GM12878 (cell line): Measurements from ENCODE around the gene CACNA1A. TPM values are rescaled to one million over a fixed set of nuclear protein-coding genes. Genes with fewer than 3 reads are reported as not detected.
A peak's percentile ranks its signal among the peaks of the same experiment; 100 is the strongest.

Source experiments
- ATAC-seq: fragments of 200-7000 bp; cut with Tn5 transposase; 3 replicates; pipeline ENCODE4 v1.9.1; 2020; ENCODE audit warnings: mild to moderate bottlenecking, moderate library complexity
- BruUV-seq: library from RNA; stranded (reverse); fragments of 400-500 nt; replicated peaks from 2 replicates; lab custom pipeline; 2021; lab: Mats Ljungman, UMichigan
- CTCF ChIA-PET: fragments of 300-600 bp; sonication (Branson Sonifier 250); formaldehyde crosslinking; extraction: SDS; loops from one replicate; lab custom pipeline; 2021; ENCODE audit warnings: inconsistent platforms; lab: Yijun Ruan, JAX
- POLR2A ChIA-PET: fragments of 350-600 bp; formaldehyde crosslinking; extraction: SDS; loops from one replicate; lab custom pipeline; 2021; ENCODE audit warnings: inconsistent platforms; lab: Charles Lee
- RAD21 ChIA-PET: fragments of 300-600 bp; sonication (Branson Sonifier 250); formaldehyde crosslinking; loops from one replicate; lab custom pipeline; 2023; ENCODE audit warnings: antibody characterized with exemption; ENCODE audit not compliant: unreplicated experiment; lab: Charles Lee
- SMC1A ChIA-PET: fragments of 300-600 bp; sonication (Branson Sonifier 250); formaldehyde crosslinking; loops from one replicate; lab custom pipeline; 2023; ENCODE audit not compliant: unreplicated experiment, uncharacterized antibody; lab: Charles Lee
- DNase-seq: peaks from one replicate; pipeline ENCODE4 v3.0.0-alpha.2; 2011; ENCODE audit warnings: low read depth, low spot score
- FAIRE-seq: peaks from 3 replicates; lab custom pipeline; 2011; peaks lifted over from hg19 to GRCh38; lab: Jason Lieb, UNC
- H2AFZ ChIP-seq: 2 replicates; pipeline ENCODE4 v1.6.0; 2011; ENCODE audit warnings: low read depth, low read length, control low read depth; ENCODE audit not compliant: control insufficient read depth
- H3K27ac ChIP-seq: 2 replicates; pipeline ENCODE4 v1.5.1; 2011; ENCODE audit warnings: control low read depth; ENCODE audit not compliant: control insufficient read depth, insufficient read depth
- H3K27me3 ChIP-seq, 2 experiments: replicated peaks in 1 of 2; 2 replicates each; pipeline versions ENCODE4 v1.6.0 to v1.6.1; 2011; ENCODE audit warnings: low read length in 1 of 2; ENCODE audit not compliant: control insufficient read depth in 2 of 2, insufficient read depth in 2 of 2
- H3K36me3 ChIP-seq, 2 experiments: 2 replicates each; pipeline ENCODE4 v1.5.1; 2011; ENCODE audit warnings: low read length in 1 of 2; ENCODE audit not compliant: control insufficient read depth in 2 of 2, insufficient read depth in 2 of 2
- H3K4me1 ChIP-seq: 2 replicates; pipeline ENCODE4 v1.6.1; 2011; ENCODE audit warnings: mild to moderate bottlenecking, low read length, moderate library complexity, mixed read lengths; ENCODE audit not compliant: control insufficient read depth, insufficient read depth
- H3K4me2 ChIP-seq: 2 replicates; pipeline ENCODE4 v1.6.0; 2011; ENCODE audit warnings: control low read depth; ENCODE audit not compliant: control insufficient read depth, insufficient read depth
- H3K4me3 ChIP-seq: fragments of 200-600 bp; sonication (generic); 2 replicates; pipeline ENCODE4 v1.5.1; 2016
- H3K79me2 ChIP-seq: 2 replicates; pipeline ENCODE4 v1.6.0; 2011; ENCODE audit warnings: low read length; ENCODE audit not compliant: control insufficient read depth, insufficient read depth
- H3K9ac ChIP-seq: 2 replicates; pipeline ENCODE4 v1.8.0; 2011; ENCODE audit warnings: low read length, control low read depth, mixed read lengths; ENCODE audit not compliant: control insufficient read depth, insufficient read depth
- H3K9me3 ChIP-seq: replicated peaks from 3 replicates; pipeline ENCODE4 v1.5.1; 2011; ENCODE audit warnings: mild to moderate bottlenecking, low read length; ENCODE audit not compliant: control insufficient read depth, insufficient read depth
- H4K20me1 ChIP-seq: 2 replicates; pipeline ENCODE4 v1.6.0; 2011; ENCODE audit not compliant: control insufficient read depth, insufficient read depth
- BACH1 ChIP-seq: fragments of 450-650 bp; IDR thresholded peaks from 2 replicates; pipeline ENCODE4 v1.6.1; 2017; ENCODE audit warnings: mild to moderate bottlenecking, borderline replicate concordance
- BCL11A ChIP-seq: IDR thresholded peaks from 2 replicates; pipeline ENCODE4 v1.6.1; 2011; ENCODE audit warnings: low read depth, low read length
- NFXL1 ChIP-seq: fragments of 450-650 bp; IDR thresholded peaks from 2 replicates; pipeline ENCODE4 v1.6.1; 2017; ENCODE audit warnings: antibody characterized with exemption, mild to moderate bottlenecking, borderline replicate concordance
- NKRF ChIP-seq: fragments of 450-650 bp; conservative IDR thresholded peaks from 2 replicates; pipeline ENCODE4 v1.6.1; 2017; ENCODE audit warnings: mild to moderate bottlenecking, moderate library complexity
- POLR2AphosphoS5 ChIP-seq: IDR thresholded peaks from 2 replicates; pipeline ENCODE4 v1.6.1; 2011; ENCODE audit warnings: mild to moderate bottlenecking, low read length, inconsistent platforms
- RELA ChIP-seq: fragments of 450-650 bp; IDR thresholded peaks from 2 replicates; pipeline ENCODE4 v1.8.0; 2014; ENCODE audit warnings: borderline replicate concordance; ENCODE audit not compliant: partially characterized antibody
- SIX5 ChIP-seq: IDR thresholded peaks from 2 replicates; pipeline ENCODE4 v1.6.1; 2011; ENCODE audit warnings: mild to moderate bottlenecking, low read depth, low read length, moderate library complexity; ENCODE audit not compliant: severe bottlenecking
- TAF1 ChIP-seq: IDR thresholded peaks from 2 replicates; pipeline ENCODE4 v1.6.1; 2011; ENCODE audit warnings: mild to moderate bottlenecking, low read depth, low read length, borderline replicate concordance
- YY1 ChIP-seq: IDR thresholded peaks from 2 replicates; pipeline ENCODE4 v1.6.1; 2011; ENCODE audit warnings: low read depth, mild to moderate bottlenecking, low read length
- WGBS: methylation state at CpG from one replicate; pipeline ENCODE4 v1.1.6; 2016; ENCODE audit warnings: low lambda C conversion rate; ENCODE audit not compliant: insufficient replicate concordance, insufficient coverage; ENCODE audit errors: missing lambda C conversion rate; 5-methylcytosine and 5-hydroxymethylcytosine counted together
- in situ Hi-C: fragments of 300-500 bp; cut with MboI; formaldehyde crosslinking; loops from 9 replicates; pipeline ENCODE4 v1.14.3; 2018; ENCODE audit warnings: mixed read lengths
- intact Hi-C: fragments of 100-400 bp; cut with micrococcal nuclease; formaldehyde crosslinking; loops from one replicate; pipeline ENCODE4 v1.14.2; 2022; ENCODE audit not compliant: unreplicated experiment
- polyA plus RNA-seq, 11 experiments: library from polyadenylated mRNA; depleted of rRNA in 4 of 11; unstranded in 6 of 11; stranded (reverse) in 5 of 11; fragments of >200 nt; fragmentation: Nextera tagmentation in 4 of 11; fragmentation: Illumina TruSeq in 1 of 11; extraction: Ambion mirVana in 4 of 11; extraction: Trizol in 1 of 11; gene quantifications; 1 replicate in 1 of 11; 2 replicates in 10 of 11; pipeline versions ENCODE4 v1.2.1 to v1.2.3, GENCODE V29; 2011 to 2016; ENCODE audit warnings: inconsistent platforms in 2 of 11, missing spikeins in 2 of 11, low read depth in 1 of 11
- total RNA-seq, 4 experiments: library from RNA; depleted of rRNA in 3 of 4; stranded (reverse); fragments of >200 nt in 3 of 4; fragmentation: Illumina TruSeq in 1 of 4; extraction: Trizol in 1 of 4; gene quantifications; 2 replicates each; pipeline versions ENCODE4 v1.2.1 to v1.2.3, GENCODE V29; 2013 to 2021
- TF ChIP-seq, protein P1 (sequence below): IDR thresholded peaks from 2 replicates; pipeline ENCODE4 v1.6.1; 2011; ENCODE audit warnings: borderline replicate concordance, low read depth, mild to moderate bottlenecking, moderate library complexity, mixed read lengths, low read length; ENCODE audit not compliant: insufficient read depth; ENCODE audit errors: extremely low read length
- TF ChIP-seq, protein P2 (sequence below): IDR thresholded peaks from 2 replicates; pipeline ENCODE4 v1.6.1; 2011; ENCODE audit warnings: low read depth, mild to moderate bottlenecking, low read length, moderate library complexity, borderline replicate concordance; ENCODE audit errors: extremely low read depth

The CACNA1A gene
- total and polyA plus RNA-seq, 10 of the 15 experiments (the other 5 are each of a cell fraction or from before 2014, with no cell fraction given), result 1.1 to 4.4 (median 2.5) TPM

DNA sequence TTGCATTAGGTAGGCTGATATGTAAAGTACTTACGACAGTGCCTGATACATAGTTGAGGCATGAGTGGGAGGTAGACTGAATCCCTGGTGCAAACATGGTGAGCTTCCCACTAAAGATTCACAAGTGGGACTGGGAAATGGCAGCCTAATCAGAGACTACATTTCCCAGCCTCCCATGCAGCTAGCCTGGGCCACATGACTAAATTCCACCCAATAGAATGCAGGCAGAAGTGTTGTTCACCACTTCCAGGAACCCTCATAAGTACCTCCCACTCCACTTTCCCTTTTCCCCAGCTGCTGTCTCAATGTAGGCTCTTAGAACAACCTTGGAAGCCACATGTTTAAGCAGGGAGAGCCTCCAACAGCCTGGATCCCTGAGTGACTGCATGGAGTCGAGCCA, 104.9 kb downstream of the CACNA1A start:
- no peak overlapping the region for H3K4me2 ChIP-seq
- no peak overlapping the region for H3K9ac ChIP-seq
- SMC1A ChIA-PET, result no interaction called here
- intact Hi-C loops (no loop called here), in situ Hi-C loops (no loop called here)
- DNase-seq, result no peak
- no peak overlapping the region for H2AFZ ChIP-seq
- no peaks in the 10 kb centered on the region for H4K20me1 ChIP-seq
- POLR2A ChIA-PET, result no interaction called here
- CTCF ChIA-PET, result no interaction called here
- 21% methylated on average over 2 of the region's 2 CpGs for WGBS
- H3K79me2 ChIP-seq, result no peaks in the 10 kb centered on the region
- no peaks in the 10 kb centered on the region for H3K4me1 ChIP-seq
- H3K36me3 ChIP-seq, result no peaks in the 10 kb centered on the region
- H3K27ac ChIP-seq, result no peak overlapping the region
- RAD21 ChIA-PET, result no interaction called here
- no peaks in the 10 kb centered on the region for H3K9me3 ChIP-seq
- H3K27me3 ChIP-seq, result no peaks in the 10 kb centered on the region
- no peak for ATAC-seq
- no peak for FAIRE-seq
- TF ChIP-seq BCL11A (no peak), NFXL1 (no peak), SIX5 (peak; percentile 60), POLR2AphosphoS5 (no peak), NKRF (no peak), RELA (no peak), YY1 (peak; percentile 73), BACH1 (no peak), TAF1 (no peak)
- TF ChIP-seq, protein P1, sequence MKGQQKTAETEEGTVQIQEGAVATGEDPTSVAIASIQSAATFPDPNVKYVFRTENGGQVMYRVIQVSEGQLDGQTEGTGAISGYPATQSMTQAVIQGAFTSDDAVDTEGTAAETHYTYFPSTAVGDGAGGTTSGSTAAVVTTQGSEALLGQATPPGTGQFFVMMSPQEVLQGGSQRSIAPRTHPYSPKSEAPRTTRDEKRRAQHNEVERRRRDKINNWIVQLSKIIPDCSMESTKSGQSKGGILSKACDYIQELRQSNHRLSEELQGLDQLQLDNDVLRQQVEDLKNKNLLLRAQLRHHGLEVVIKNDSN, result peak; percentile 58
- TF ChIP-seq, protein P2, sequence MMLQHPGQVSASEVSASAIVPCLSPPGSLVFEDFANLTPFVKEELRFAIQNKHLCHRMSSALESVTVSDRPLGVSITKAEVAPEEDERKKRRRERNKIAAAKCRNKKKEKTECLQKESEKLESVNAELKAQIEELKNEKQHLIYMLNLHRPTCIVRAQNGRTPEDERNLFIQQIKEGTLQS, result peak; percentile 24; the same call in 1 of the 2 replicates
- H3K4me3 ChIP-seq, result no peak overlapping the region
- BruUV-seq, result no TSS peak
